ENCODE data around the gene NMS. TPM values are rescaled to one million over a fixed set of nuclear protein-coding genes. Genes with fewer than 3 reads are reported as not detected.
"Not testable (repeated sequence)": the region's sequence is repeated elsewhere in the genome, so short reads cannot be mapped to it uniquely, and the experiment has no call there.

Gene NMS
- total RNA-seq, 1 experiment from 2014 or later, result not detected

- no peaks in the 10 kb centered on the region for H3K27me3 Mint-ChIP-seq (ENCODE audit: low read depth)
- DNase-seq (ENCODE audit: low spot score) (no peak), ATAC-seq (no peak)
- H3K4me1 Mint-ChIP-seq, result 0 out of 2 replicates have a peak, but pooled peaks cover 2% of the 10 kb centered on the region
- ChIA-PET CTCF (no interaction called here), POLR2A (no interaction called here)
- peaks cover 32% of the 10 kb centered on the region for H3K36me3 Mint-ChIP-seq
- H3K9me3 Mint-ChIP-seq, result peaks cover 41% of the 10 kb centered on the region
- H3K27ac Mint-ChIP-seq, result no peak overlapping the region
- TF ChIP-seq MXD4 (CRISPR knock-in tag; IDR thresholded peaks at IDR 0.05; ENCODE audit: borderline replicate concordance), result no peak
- no peak for TF ChIP-seq E2F4 (CRISPR knock-in tag; IDR thresholded peaks at IDR 0.05; ENCODE audit: borderline replicate concordance, low read depth)
- no peak for TF ChIP-seq ZNF232 (CRISPR knock-in tag; IDR thresholded peaks at IDR 0.05)
- no peak for TF ChIP-seq PRRX2 (CRISPR knock-in tag; IDR thresholded peaks at IDR 0.05)
- no peak for TF ChIP-seq RELA (CRISPR knock-in tag; IDR thresholded peaks at IDR 0.05; ENCODE audit: borderline replicate concordance)
- TF ChIP-seq KAT7 (CRISPR knock-in tag; IDR thresholded peaks at IDR 0.05; ENCODE audit: borderline replicate concordance), result no peak
- no peak for TF ChIP-seq MLX (CRISPR knock-in tag; IDR thresholded peaks at IDR 0.05)
- TF ChIP-seq HMGXB4 (CRISPR knock-in tag; IDR thresholded peaks at IDR 0.05), result no peak
- TF ChIP-seq GABPB1 (CRISPR knock-in tag; IDR thresholded peaks at IDR 0.05), result no peak
- no peak for TF ChIP-seq TEAD4 (CRISPR knock-in tag; IDR thresholded peaks at IDR 0.05)
- no peak for TF ChIP-seq ETV6 (CRISPR knock-in tag; IDR thresholded peaks at IDR 0.05)
- no peak for TF ChIP-seq ZBTB21 (CRISPR knock-in tag; IDR thresholded peaks at IDR 0.05; ENCODE audit: borderline replicate concordance)
- no peak for TF ChIP-seq CBFB (CRISPR knock-in tag; IDR thresholded peaks at IDR 0.05; ENCODE audit: low read depth)
- TF ChIP-seq ZNF138 (CRISPR knock-in tag; conservative IDR thresholded peaks at IDR 0.05), result no peak
- TF ChIP-seq ZNF425 (CRISPR knock-in tag; conservative IDR thresholded peaks at IDR 0.05), result no peak
- H3K4me3 Mint-ChIP-seq, result no peak overlapping the region
Measured at GRCh38 chr2:100451734-100452133, 18.5 kb upstream of the NMS start.

GRCh38 chr2:100453853-100454252, 16.4 kb upstream of the NMS start:
- ChIA-PET CTCF (no interaction called here), POLR2A (no interaction called here)
- Mint-ChIP-seq H3K36me3 (peaks cover 48% of the 10 kb centered on the region), H3K27me3 (ENCODE audit: low read depth) (no peaks in the 10 kb centered on the region; the same call in 1 of the 2 replicates), H3K4me3 (no peak overlapping the region), H3K4me1 (no peaks in the 10 kb centered on the region), H3K27ac (no peak overlapping the region), H3K9me3 (peaks cover 44% of the 10 kb centered on the region)
- TF ChIP-seq GABPB1 (CRISPR knock-in tag; IDR thresholded peaks at IDR 0.05) (no peak), AFF4 (CRISPR knock-in tag; IDR thresholded peaks at IDR 0.05; ENCODE audit: borderline replicate concordance) (no peak), CREB1 (CRISPR knock-in tag; IDR thresholded peaks at IDR 0.05) (no peak), NR1H2 (CRISPR knock-in tag; IDR thresholded peaks at IDR 0.05) (no peak), ZNF416 (CRISPR knock-in tag; IDR thresholded peaks at IDR 0.05) (no peak), ETV6 (CRISPR knock-in tag; IDR thresholded peaks at IDR 0.05) (no peak), NR2C2 (CRISPR knock-in tag; IDR thresholded peaks at IDR 0.05) (no peak), USF2 (CRISPR knock-in tag; IDR thresholded peaks at IDR 0.05) (no peak), FOXK1 (CRISPR knock-in tag; IDR thresholded peaks at IDR 0.05) (no peak)
- DNase-seq (ENCODE audit: low spot score) (no peak), ATAC-seq (no peak)

GRCh38 chr2:100456357-100456756, 13.9 kb upstream of the NMS start:
- peaks cover 67% of the 10 kb centered on the region for H3K36me3 Mint-ChIP-seq
- ATAC-seq; DNase-seq (ENCODE audit: low spot score); CTCF ChIA-PET; H3K27ac Mint-ChIP-seq; H3K4me1 Mint-ChIP-seq; POLR2A ChIA-PET; H3K4me3 Mint-ChIP-seq; H3K27me3 Mint-ChIP-seq (ENCODE audit: low read depth): not testable (repeated sequence)
- H3K9me3 Mint-ChIP-seq, result peaks cover 68% of the 10 kb centered on the region

Measured in WTC11 (cell line).